Stimulated activated CD4-positive, alpha-beta T cell treated with anti-CD3 and anti-CD28 coated beads, Interleukin-4, amount 100 ng/mL, for 4 hours (primary cell): ENCODE measurements around the gene CADM4.

Experiments used
- DNase-seq, 2 experiments: peaks; one replicate each; pipeline ENCODE4 v3.0.0-alpha.2; 2020

The CADM4 gene

GRCh38 chr19:43631491-43631890, 8.2 kb downstream of the CADM4 start:
- no peak for DNase-seq

DNA sequence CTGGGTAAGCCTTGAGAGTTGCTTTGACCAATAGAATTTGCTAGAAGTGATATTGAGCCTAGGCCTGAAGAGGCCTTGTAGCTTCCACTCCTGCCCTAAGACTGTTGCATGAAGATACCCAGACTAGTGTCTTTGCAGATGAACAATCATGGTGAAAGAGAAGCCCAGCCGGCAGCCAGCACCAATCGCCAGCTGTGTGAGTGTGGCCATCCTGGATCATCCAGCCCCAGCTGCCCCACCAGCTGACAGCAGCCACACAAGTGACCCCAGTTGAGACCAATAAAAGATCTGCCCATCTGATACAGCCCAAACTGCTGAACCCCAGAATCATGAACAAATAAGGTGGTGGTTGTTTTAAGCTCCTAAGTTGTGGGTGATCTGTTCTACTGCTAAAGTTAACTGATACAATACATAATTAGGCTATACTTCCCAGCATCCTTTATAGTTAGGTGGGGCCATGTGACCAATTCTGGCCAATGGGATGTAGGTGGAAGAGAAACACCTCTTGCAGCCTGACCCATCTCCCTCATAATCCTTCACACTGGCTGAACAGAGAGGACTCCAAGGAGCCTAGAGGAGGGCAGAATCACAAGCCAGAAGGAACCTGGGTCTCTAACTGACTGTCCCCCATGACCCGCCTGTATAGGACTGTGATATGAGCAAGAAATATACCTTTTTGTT, 10.9 kb downstream of the CADM4 start:
- DNase-seq, result no peak

GRCh38 chr19:43626838-43627237, 12.8 kb downstream of the CADM4 start:
- DNase-seq, result no peak

- DNase-seq, result no peak
Measured at GRCh38 chr19:43625918-43626579, 13.6 kb downstream of the CADM4 start.

- peak; percentile 81 to 83 for DNase-seq
Measured at GRCh38 chr19:43624933-43625332, 14.7 kb downstream of the CADM4 start.

GRCh38 chr19:43623889-43624670, 15.6 kb downstream of the CADM4 start:
- DNase-seq, result no peak

DNA sequence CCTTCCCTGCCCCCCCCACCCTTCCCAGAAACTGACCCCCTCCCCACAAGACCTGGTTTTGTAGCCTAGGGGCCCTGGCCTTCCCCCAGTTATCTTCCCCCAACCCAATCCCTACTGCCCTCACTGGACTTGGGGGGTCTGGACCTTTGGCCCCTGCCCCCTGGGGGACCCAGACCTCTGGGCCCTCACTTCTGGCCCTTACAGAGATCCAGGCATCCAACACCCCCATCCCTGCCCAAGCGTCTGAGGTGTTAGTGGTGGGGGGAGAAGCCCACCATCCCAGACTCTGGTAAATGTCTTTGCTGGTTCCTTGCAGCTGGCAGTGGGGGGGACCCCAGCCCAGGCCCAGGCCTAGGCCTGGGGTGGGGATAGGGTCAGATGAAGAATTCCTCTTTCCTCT, 16.7 kb downstream of the CADM4 start:
- DNase-seq, result no peak

DNA sequence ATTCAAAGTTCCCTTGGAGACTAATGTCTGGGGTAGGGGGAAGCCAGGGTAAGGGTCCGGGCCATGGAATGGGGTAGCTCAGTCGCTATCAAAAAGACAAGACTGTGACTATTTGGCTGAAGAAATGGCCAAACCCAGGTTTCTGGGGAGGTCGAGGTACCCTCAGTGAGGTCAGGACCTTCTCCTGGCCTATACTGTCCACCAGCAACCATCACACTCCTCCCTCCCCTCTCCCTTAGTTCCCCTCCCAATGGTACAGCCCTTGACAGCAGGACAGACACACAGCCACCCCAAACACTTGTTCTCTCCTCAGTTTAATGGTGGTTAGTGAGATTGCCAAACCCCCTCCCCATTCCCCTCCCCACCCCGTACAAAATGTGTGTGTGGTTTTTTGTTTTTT, 17.6 kb downstream of the CADM4 start:
- no peak for DNase-seq

- DNase-seq, result no peak
Measured at GRCh38 chr19:43620061-43621001, 19.3 kb downstream of the CADM4 start.

DNA sequence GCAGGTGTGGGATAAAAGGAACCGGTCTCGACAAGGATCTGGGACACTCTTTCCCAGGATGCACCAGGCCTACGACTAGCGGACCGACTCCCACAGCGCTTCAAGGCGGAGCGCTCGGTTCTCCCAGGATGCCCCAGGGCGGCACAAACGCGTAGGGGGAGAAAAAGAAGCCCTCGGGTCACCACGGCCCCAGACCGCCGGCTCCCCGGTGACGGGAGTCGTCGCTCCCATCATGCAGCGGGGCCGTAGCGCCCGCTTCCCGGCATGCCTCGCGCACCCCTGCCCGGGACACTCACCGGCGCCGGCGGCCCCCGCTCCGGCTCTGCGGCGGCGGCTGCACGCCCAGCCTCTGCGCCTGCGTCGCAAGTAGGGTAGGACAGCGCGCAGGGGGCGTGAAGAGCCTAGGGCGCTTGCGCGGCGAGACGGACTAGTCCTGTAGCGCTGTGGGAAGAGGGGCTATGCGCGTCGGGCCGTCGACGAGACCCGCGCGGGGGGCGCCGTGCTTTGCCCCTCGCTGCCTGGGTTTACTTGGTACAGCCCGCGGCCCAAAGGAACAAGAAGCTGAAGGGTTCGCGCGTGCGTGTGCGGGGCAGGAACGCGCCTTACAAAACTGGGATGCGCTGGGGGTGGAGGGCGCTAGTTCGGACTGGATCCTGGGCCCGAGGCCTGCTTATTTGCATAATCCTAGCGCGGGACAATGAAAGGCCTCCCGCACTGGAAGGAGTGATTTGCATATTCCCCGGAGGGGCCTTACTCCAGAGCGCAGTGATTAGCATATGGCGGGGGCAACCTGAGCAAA, 20.2 kb downstream of the CADM4 start, which contains the start of gene ZNF428:
TSS of gene ZNF428 (minus strand) at position 368 of the 799 bp plus-strand sequence. CDS start 5,325 bp downstream, outside the sequence.
- DNase-seq, result peak; percentile 84 to 87

DNA sequence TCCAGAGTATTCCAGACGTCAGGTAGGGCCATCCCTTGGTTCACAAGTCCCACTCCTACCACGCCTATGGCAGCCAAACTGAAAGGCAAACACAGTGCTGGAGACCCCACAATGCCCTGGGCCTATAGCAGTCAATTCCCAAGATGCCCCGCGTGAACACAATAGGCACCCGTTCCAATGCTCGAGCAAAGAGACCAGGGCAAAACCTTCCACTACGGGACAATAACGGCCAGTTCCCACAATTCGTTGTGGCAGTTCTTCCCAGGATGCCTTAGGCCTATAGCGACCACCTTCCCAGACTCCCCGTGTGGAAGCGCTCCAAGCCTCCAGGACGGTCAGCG, 20.8 kb downstream of the CADM4 start:
- peak; percentile 22 to 37 for DNase-seq

DNA sequence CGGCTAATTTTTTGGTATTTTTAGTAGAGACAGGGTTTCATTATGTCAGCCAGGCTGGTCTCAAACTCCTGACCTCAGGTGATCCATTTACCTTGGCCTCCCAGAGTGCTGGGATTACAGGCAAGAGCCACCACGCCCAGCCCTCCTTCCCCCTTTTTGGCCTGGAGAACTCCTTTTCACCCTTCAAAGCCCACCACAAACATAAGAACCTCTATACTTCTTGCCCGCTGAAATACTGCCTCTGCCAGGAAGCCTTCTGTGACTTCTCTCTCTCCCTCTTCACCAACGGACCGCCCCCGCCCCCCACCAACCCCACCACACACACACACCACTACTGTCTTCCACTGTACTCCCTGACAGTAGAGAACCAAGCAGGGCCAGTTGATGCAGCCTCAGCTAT, 22.7 kb downstream of the CADM4 start:
- DNase-seq, result no peak

GRCh38 chr19:43616306-43616705, 23.3 kb downstream of the CADM4 start:
- no peak for DNase-seq

GRCh38 chr19:43612374-43612773, 27.3 kb downstream of the CADM4 start:
- no peak for DNase-seq

DNA sequence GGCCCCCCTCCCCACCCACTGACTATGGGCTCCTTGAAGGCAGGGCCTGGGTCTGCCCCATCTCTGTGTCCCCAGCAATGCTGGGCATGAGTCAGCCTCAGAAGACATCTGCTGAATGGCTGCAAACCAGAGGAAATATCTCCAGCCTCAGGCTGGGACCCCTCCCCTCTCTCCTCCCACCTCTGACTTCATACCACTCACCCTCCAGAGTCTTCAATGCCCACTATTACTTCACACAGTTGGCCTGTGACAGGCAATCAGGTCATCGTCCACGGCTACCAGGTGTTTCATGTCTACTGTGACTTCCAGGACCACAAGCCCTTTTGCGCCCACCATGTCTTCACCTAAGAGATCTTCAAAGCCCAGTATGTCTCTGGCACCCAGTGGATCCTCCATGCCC, 27.9 kb downstream of the CADM4 start, which contains the start of gene SRRM5:
TSS of gene SRRM5 (plus strand) at position 301 of the 400 bp plus-strand sequence. CDS start at position 335, 34 bp downstream.
- no peak for DNase-seq

DNA sequence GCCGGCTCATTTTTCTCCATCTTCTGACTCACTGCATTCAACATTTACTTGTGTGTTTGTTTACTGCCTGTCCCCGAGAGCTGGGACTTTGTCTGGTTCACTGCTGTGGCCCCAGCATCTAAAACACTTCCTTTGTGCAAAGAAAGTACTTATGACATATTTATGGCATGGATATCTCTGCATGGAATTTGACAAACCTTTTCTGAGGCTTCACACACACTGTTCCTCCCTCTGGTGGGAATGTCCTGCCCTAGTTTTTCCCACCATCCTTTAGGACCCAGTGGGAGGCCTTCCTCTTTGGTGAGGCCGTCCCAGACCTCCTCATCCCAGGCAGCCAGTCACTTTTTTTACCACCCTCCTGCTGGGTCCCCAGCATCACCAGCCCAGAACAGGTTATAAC, 29.2 kb downstream of the CADM4 start:
- no peak for DNase-seq

DNA sequence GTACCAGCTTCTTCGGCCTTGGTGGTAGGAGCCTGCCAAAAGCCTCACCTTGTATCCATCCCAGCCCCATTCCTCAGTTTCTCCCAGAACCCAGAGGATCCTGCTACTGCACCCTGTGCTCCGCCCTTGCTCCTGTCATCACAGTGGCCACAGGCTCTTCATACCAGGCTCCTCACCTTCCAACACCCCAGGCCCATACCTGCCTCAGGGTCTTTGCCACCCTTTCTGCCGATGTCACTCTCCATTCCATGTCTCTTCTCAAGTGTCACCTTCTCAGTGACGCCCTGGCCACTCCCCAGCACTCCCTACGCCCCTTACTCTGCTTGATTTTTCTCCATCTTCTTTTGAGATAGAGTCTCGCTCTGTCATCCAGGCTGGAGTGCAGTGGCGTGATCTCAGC, 29.8 kb downstream of the CADM4 start:
- DNase-seq, result no peak

DNA sequence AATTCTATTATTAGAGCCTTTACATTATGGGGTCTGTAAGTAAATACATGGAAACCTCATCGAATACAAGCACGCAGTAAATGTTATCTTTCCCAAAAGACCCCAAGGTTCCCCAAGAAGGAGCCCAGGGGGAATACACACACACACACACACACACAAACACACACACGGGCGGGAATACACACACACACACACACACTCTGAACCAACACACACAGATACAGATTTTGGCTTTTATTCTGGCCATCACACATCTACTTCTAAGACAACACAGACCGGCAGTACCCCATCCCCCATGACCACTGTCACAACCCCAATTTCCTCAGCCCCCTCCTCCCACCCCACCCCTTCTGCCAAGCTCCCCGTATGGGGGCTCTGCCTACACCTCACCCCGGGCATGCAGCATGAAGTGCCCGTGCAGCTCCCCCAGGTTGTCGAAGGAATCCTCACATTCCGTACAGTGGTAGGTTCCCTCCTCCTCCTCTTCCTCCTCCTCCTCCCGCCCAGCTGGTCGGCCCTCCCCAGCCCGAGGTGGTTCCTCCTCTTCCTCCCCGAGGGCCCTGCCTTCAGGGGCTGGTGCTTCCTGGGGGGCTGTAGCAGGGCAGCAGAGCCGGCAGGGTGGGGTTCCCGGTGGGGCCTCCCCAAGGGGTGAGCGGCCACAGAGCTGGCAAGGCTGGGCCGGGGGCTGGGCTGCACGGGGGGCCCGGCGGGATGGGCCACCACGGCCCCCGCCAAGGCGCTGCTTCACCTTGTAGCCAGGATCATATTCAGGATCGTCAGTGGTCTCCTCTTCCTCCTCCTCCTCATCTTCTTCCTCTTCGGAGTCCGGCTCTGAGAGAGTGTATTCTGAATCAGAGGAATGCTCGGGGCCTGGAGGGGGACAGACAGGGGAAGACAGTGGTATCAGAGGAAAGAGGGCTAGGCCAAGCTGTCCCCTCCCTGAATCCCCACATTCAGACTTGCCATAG, 32.1 kb downstream of the CADM4 start:
- DNase-seq, result no peak

- no peak for DNase-seq
Measured at GRCh38 chr19:43606569-43607229, 33.0 kb downstream of the CADM4 start.
